K562 (cell line): ENCODE data around the gene CERS6. TPM values are rescaled to one million over a fixed set of nuclear protein-coding genes. Genes with fewer than 3 reads are reported as not detected.

ENCODE experiments used
- ATAC-seq: fragments of 200-7000 bp; cut with Tn5 transposase; 3 replicates; pipeline ENCODE4 v1.9.1; 2020; ENCODE audit warnings: moderate library complexity
- BruUV-seq: library from RNA; stranded (reverse); fragments of 400-500 nt; replicated peaks from 2 replicates; lab custom pipeline; 2021; lab: Mats Ljungman, UMichigan
- CTCF ChIA-PET: fragments of 300-600 bp; formaldehyde crosslinking; extraction: SDS; loops from one replicate; lab custom pipeline; 2021; ENCODE audit warnings: low intra/inter-chr PET ratio; lab: Yijun Ruan, JAX
- POLR2A ChIA-PET: fragments of 300-600, 350-650 bp; sonication (Branson Sonifier 250); formaldehyde crosslinking; extraction: SDS; loops from one replicate; lab custom pipeline; 2021; ENCODE audit warnings: antibody characterized with exemption, inconsistent platforms; lab: Yijun Ruan, JAX
- DNase-seq, 4 experiments: peaks; one replicate each; pipeline versions ENCODE4 v3.0.0 to v3.0.0-alpha.2; 2011 to 2018; ENCODE audit warnings: low spot score in 3 of 4, mixed read lengths in 3 of 4; ENCODE audit errors: extremely low read depth in 1 of 4
- FAIRE-seq: peaks from 2 replicates; lab custom pipeline; 2011; peaks lifted over from hg19 to GRCh38; lab: Jason Lieb, UNC
- H2AFZ ChIP-seq: 2 replicates; pipeline ENCODE4 v1.6.0; 2011; ENCODE audit warnings: low read depth, low read length, control low read depth, inconsistent platforms
- H3K27ac ChIP-seq: fragments of 200-600 bp; 3 replicates; pipeline ENCODE4 v1.8.0; 2011; ENCODE audit warnings: low read depth, mild to moderate bottlenecking, control low read depth, inconsistent platforms, low read length, moderate library complexity, mixed read lengths; ENCODE audit errors: extremely low read depth
- H3K27me3 ChIP-seq, 2 experiments: fragments of 300-600 bp in 1 of 2; 2 replicates in 1 of 2; 3 replicates in 1 of 2; pipeline versions ENCODE4 v1.6.0 to v1.8.0; 2011; ENCODE audit warnings: inconsistent platforms in 2 of 2, low read length in 2 of 2, mild to moderate bottlenecking in 1 of 2, mixed read lengths in 1 of 2, moderate library complexity in 1 of 2; ENCODE audit not compliant: control insufficient read depth in 2 of 2, insufficient read depth in 2 of 2
- H3K36me3 ChIP-seq: fragments of 300-600 bp; 3 replicates; pipeline ENCODE4 v1.8.0; 2011; ENCODE audit warnings: mild to moderate bottlenecking, low read length, inconsistent platforms; ENCODE audit not compliant: control insufficient read depth, insufficient read depth
- H3K4me1 ChIP-seq, 2 experiments: fragments of 200-600 bp in 1 of 2; replicated peaks in 1 of 2; 2 replicates in 1 of 2; 3 replicates in 1 of 2; pipeline versions ENCODE4 v1.5.1 to v1.8.0; 2011; ENCODE audit warnings: inconsistent platforms in 2 of 2, low read length in 2 of 2, mild to moderate bottlenecking in 1 of 2, mixed read lengths in 1 of 2, moderate library complexity in 1 of 2; ENCODE audit not compliant: control insufficient read depth in 2 of 2, insufficient read depth in 2 of 2
- H3K4me2 ChIP-seq: 2 replicates; pipeline ENCODE4 v1.6.1; 2011; ENCODE audit warnings: low read length, control low read depth, inconsistent platforms, mixed read lengths; ENCODE audit not compliant: insufficient read depth
- H3K4me3 ChIP-seq: fragments of 200-600 bp; sonication (generic), shearing (Covaris generic); 2 replicates; pipeline ENCODE4 v1.5.1; 2016; ENCODE audit warnings: control low read depth, inconsistent platforms
- H3K79me2 ChIP-seq: fragments of 200-600 bp; 3 replicates; pipeline ENCODE4 v1.8.0; 2011; ENCODE audit warnings: low read length, inconsistent platforms; ENCODE audit not compliant: control insufficient read depth, insufficient read depth
- H3K9ac ChIP-seq, 2 experiments: 2 replicates each; pipeline versions ENCODE4 v1.6.0 to v1.6.1; 2011; ENCODE audit warnings: low read depth in 2 of 2, low read length in 2 of 2, control low read depth in 1 of 2, inconsistent platforms in 1 of 2, mild to moderate bottlenecking in 1 of 2, mixed read lengths in 1 of 2; ENCODE audit not compliant: insufficient read depth in 1 of 2
- H3K9me1 ChIP-seq: one replicate; pipeline ENCODE4 v1.6.0; 2011; ENCODE audit warnings: inconsistent platforms, mild to moderate bottlenecking, low read length, moderate library complexity; ENCODE audit not compliant: control insufficient read depth, insufficient read depth
- H3K9me3 ChIP-seq: replicated peaks from 2 replicates; pipeline ENCODE4 v1.5.1; 2011; ENCODE audit warnings: low read depth, low read length, inconsistent platforms; ENCODE audit not compliant: control insufficient read depth, insufficient read depth
- H4K20me1 ChIP-seq: replicated peaks from 2 replicates; pipeline ENCODE4 v1.6.1; 2011; ENCODE audit warnings: low read length, inconsistent platforms, mixed read lengths; ENCODE audit not compliant: control insufficient read depth, insufficient read depth
- EZH2 ChIP-seq: IDR thresholded peaks from 2 replicates; pipeline ENCODE4 v1.6.1; 2012; ENCODE audit warnings: low read depth, mild to moderate bottlenecking, inconsistent platforms, low read length, borderline replicate concordance
- HOMEZ ChIP-seq: fragments of 250-450 bp; sonication (Bioruptor Pico); IDR thresholded peaks from 2 replicates; pipeline ENCODE4 v1.4.0; 2020; ENCODE audit warnings: mild to moderate bottlenecking, moderate library complexity
- MBD2 ChIP-seq: sonication (generic); IDR thresholded peaks from 2 replicates; pipeline ENCODE4 v1.6.1; 2016; ENCODE audit warnings: low read depth, borderline replicate concordance
- MYC ChIP-seq, 2 experiments: fragments of 250-450 bp in 1 of 2; sonication (Bioruptor Pico) in 1 of 2; IDR thresholded peaks; 2 replicates each; pipeline versions ENCODE4 v1.5.1 to v1.6.1; 2012 to 2021; ENCODE audit warnings: low read depth in 2 of 2, borderline replicate concordance in 1 of 2, improper control_type of control experiment in 1 of 2, low read length in 1 of 2, mild to moderate bottlenecking in 1 of 2, moderate library complexity in 1 of 2
- NFIC ChIP-seq: fragments of 450-650 bp; IDR thresholded peaks from 2 replicates; pipeline ENCODE4 v1.6.1; 2017; ENCODE audit warnings: mild to moderate bottlenecking, inconsistent platforms
- NFIX ChIP-seq: fragments of 250-450 bp; sonication (Bioruptor Pico); IDR thresholded peaks from 2 replicates; pipeline ENCODE4 v1.4.0; 2020; ENCODE audit warnings: low read depth, mild to moderate bottlenecking, moderate library complexity
- SNRNP70 ChIP-seq: fragments of 200-400 bp; formaldehyde crosslinking; optimal IDR thresholded peaks from 2 replicates; pipeline ENCODE3; 2017; ENCODE audit warnings: low read depth, low read length
- TFAP4 ChIP-seq: sonication (generic); formaldehyde crosslinking; IDR thresholded peaks from 2 replicates; pipeline ENCODE4 v1.8.0; 2022; ENCODE audit warnings: missing genetic modification reagents, mild to moderate bottlenecking, moderate library complexity, borderline replicate concordance
- ZNF766 ChIP-seq: fragments of 200-800 bp; sonication (Bioruptor generic); conservative IDR thresholded peaks from 2 replicates; pipeline ENCODE4 v1.6.1; 2016; ENCODE audit warnings: missing genetic modification characterization, missing compliant biosample characterization
- WGBS: fragments of 100-300 bp; shearing (Covaris generic); methylation state at CpG from one replicate; pipeline ENCODE4 v1.1.6; 2016; ENCODE audit warnings: low coverage, mixed read lengths; ENCODE audit not compliant: insufficient coverage; ENCODE audit errors: missing lambda C conversion rate; 5-methylcytosine and 5-hydroxymethylcytosine counted together
- in situ Hi-C: fragments of 300-500 bp; cut with MboI; formaldehyde crosslinking; loops from 4 replicates; pipeline ENCODE4 v1.15.0; 2018; ENCODE audit warnings: inconsistent platforms, mixed read lengths
- intact Hi-C: fragments of 100-400 bp; cut with micrococcal nuclease; formaldehyde crosslinking; loops from 2 replicates; pipeline ENCODE4 v1.14.2; 2022
- polyA plus RNA-seq, 8 experiments: library from polyadenylated mRNA; depleted of rRNA in 4 of 8; stranded (reverse) in 5 of 8; unstranded in 3 of 8; fragments of >200 nt; fragmentation: Nextera tagmentation in 2 of 8; fragmentation: Illumina TruSeq in 1 of 8; extraction: Ambion mirVana in 2 of 8; extraction: Trizol in 1 of 8; gene quantifications; 2 replicates each; pipeline versions ENCODE4 v1.2.1 to v1.2.3, GENCODE V29; 2011 to 2014; ENCODE audit warnings: inconsistent platforms in 1 of 8, missing spikeins in 1 of 8
- total RNA-seq, 7 experiments: library from RNA; depleted of rRNA in 6 of 7; stranded (reverse); fragments of >200 nt in 6 of 7; fragmentation: Illumina TruSeq in 2 of 7; extraction: Trizol in 2 of 7; gene quantifications; 2 replicates each; pipeline versions ENCODE4 v1.2.1 to v1.2.3, GENCODE V29; 2011 to 2021; ENCODE audit warnings: low replicate concordance in 1 of 7

The CERS6 gene
- total and polyA plus RNA-seq, 9 of the 15 experiments (the other 6 are each of a cell fraction or from before 2014, with no cell fraction given) = 1.6 to 13.6 (median 11.4) TPM

GRCh38 chr2:168658706-168659105, 202.6 kb downstream of the CERS6 start:
- Histone ChIP-seq H3K9me1 (no peaks in the 10 kb centered on the region), H3K9ac (no peak overlapping the region), H2AFZ (no peak overlapping the region), H3K27me3 (no peaks in the 10 kb centered on the region), H4K20me1 (no peaks in the 10 kb centered on the region), H3K9me3 (no peaks in the 10 kb centered on the region), H3K4me1 (peaks cover 0 to 1% of the 10 kb centered on the region in 2 experiments; a peak in 1 of 5 replicates), H3K27ac (no peak overlapping the region), H3K4me2 (no peak overlapping the region), H3K79me2 (no peaks in the 10 kb centered on the region), H3K4me3 (no peak overlapping the region), H3K36me3 (no peaks in the 10 kb centered on the region)
- CTCF ChIA-PET = no interaction called here
- POLR2A ChIA-PET = no interaction called here
- no peak for DNase-seq
- in situ Hi-C loops = no loop called here
- FAIRE-seq = no peak
- BruUV-seq = no TSS peak
- 49% methylated on average over 4 of the region's 4 CpGs for WGBS
- ATAC-seq = no peak
- intact Hi-C loops = no loop called here
- TF ChIP-seq MYC (IDR thresholded peaks at IDR 0.05; ENCODE audit: low read depth, low read length) = no peak
- no peak for TF ChIP-seq MYC (CRISPR knock-in tag; IDR thresholded peaks at IDR 0.05; ENCODE audit: borderline replicate concordance, low read depth)
- TF ChIP-seq TFAP4 = no peak
- TF ChIP-seq EZH2 = no peak
- no peak for TF ChIP-seq MBD2
- no peak for TF ChIP-seq SNRNP70
- peak; percentile 91 for TF ChIP-seq NFIC
- TF ChIP-seq HOMEZ (CRISPR knock-in tag) = no peak
- peak; percentile 79 for TF ChIP-seq NFIX (CRISPR knock-in tag)
- TF ChIP-seq ZNF766 (CRISPR knock-in tag) = no peak
